Measurements from ENCODE around the gene PROX1. TPM values are rescaled to one million over a fixed set of nuclear protein-coding genes. Genes with fewer than 3 reads are reported as not detected.
A peak's percentile ranks its signal among the peaks of the same experiment; 100 is the strongest.

The PROX1 gene
- total RNA-seq, 1 experiment from 2014 or later: 19.9 TPM

DNA sequence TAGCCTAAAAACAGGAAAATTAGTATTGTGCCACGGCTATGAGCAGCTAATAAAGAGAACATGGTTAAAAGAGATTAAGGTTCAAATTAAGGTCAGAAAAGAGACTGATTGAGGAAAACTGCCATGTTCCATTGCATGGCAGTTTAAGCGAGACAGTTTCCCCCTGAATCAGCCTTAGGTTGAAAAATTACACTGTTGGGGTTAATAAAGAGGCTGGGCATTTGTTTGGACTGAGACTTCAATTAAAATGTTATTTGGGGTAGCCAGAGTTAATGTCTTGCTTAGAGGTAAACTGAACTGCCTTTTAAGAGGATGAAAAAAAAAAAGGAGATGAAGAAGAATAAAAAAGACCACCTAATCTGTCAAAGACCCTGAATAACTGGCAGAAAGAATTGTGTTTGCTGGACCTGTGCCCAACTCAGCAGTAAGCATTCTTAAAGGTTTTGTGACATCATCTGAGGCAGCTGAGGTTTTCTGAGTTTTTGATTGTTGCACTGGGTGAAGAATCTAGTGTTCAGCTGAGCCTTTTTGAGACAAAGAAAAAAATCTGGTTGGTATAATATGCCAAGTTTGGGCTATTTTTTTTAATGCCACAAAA is 17.7 kb upstream of the PROX1 start:
- H3K4me1 ChIP-seq: peaks cover 23% of the 10 kb centered on the region
- H3K9me3 ChIP-seq (replicated peaks): no peaks in the 10 kb centered on the region
- no peaks in the 10 kb centered on the region for H3K27me3 ChIP-seq
- peak overlapping the region; percentile 32; the same call in 1 of the 2 replicates for H3K27ac ChIP-seq
- no peak overlapping the region for H3K4me3 ChIP-seq
- peak; percentile 48 to 76 for DNase-seq
- no peaks in the 10 kb centered on the region for H3K36me3 ChIP-seq

DNA sequence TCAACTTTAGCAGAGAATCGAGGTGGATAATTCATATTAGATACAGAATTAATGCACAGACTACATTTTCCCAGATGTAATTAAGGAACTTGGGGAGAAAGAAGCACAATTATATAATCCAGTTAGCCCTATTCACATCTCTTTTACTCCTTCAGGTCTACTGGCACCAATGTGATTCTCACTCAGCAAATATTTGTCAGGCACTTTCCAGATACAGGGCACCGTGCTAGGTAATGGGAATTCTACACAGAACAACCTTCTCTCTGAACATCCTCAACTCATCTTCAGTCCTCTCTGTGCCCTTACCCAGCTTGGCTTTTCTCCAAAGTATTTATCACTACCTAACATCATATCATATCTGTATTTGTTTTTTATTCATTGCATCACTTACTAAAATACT is 15.6 kb upstream of the PROX1 start:
- no peaks in the 10 kb centered on the region for H3K9me3 ChIP-seq (replicated peaks)
- H3K27me3 ChIP-seq: no peaks in the 10 kb centered on the region
- H3K36me3 ChIP-seq: no peaks in the 10 kb centered on the region
- DNase-seq: no peak
- no peak overlapping the region for H3K27ac ChIP-seq
- peaks cover 23% of the 10 kb centered on the region for H3K4me1 ChIP-seq
- no peak overlapping the region for H3K4me3 ChIP-seq

DNA sequence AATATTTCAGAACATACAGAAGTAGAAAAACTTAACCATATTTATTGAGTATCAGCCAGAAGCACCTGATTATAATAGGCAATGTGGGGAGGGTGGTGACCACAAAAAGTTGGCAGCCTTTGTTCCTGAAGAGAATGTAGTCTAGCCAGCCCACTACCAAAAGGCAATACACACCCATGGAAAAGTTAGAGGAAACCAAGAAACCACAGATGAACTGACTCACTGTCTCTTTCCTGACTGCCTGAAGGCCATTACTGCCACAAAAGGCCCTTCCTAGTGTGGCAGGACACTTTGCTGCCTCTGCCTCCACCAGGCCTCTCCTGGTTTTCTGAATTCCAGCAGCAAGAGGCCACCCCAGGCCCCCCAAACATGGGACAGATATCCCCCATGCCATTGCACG is 14.6 kb upstream of the PROX1 start:
- DNase-seq: peak in 1 of 2 experiments; percentile 37
- Histone ChIP-seq H3K36me3 (no peaks in the 10 kb centered on the region), H3K27ac (no peak overlapping the region), H3K9me3 (replicated peaks) (no peaks in the 10 kb centered on the region), H3K4me3 (no peak overlapping the region), H3K27me3 (no peaks in the 10 kb centered on the region), H3K4me1 (peaks cover 23% of the 10 kb centered on the region)

DNA sequence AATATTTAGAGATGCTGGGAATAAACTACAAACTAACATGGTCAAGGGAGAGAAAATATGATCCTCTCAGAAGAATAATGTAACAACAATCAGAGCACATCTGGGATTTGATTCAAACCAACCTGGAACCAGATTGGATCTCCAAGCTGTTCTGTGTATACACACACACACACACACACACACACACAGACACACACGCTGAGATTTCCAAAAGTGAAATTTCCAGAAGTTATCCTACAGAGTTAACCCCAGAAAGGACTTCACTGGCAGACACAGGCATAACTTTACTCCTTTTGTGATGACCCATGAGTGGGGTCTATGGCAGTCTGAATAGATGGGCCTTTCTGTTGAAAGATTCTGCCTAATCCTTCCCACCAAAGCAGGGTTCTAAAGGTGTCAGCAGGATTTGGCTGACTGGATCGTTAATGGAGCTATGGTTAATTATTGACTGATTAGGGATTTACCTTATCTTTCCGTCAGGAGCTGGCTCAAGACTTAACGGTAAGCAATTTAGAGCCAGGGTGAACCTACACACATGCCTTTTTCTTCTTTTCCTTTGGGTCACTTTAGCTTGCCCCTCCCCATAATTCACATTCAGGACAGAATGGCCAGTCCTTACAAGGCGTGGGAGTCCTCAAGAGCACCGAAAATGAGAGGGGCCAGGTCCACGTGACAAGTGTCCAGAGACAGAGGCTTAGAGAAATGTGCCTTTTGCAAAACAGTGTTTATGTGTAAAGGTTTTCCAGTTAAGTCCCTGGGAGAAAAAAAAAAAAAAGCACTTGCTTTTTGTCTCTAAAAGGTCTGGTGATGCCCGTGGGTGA is 10.9 kb upstream of the PROX1 start:
- Histone ChIP-seq H3K36me3 (no peaks in the 10 kb centered on the region), H3K4me3 (no peak overlapping the region), H3K27ac (no peak overlapping the region), H3K9me3 (replicated peaks) (no peaks in the 10 kb centered on the region), H3K27me3 (no peaks in the 10 kb centered on the region), H3K4me1 (peaks cover 9% of the 10 kb centered on the region)
- DNase-seq: no peak

DNA sequence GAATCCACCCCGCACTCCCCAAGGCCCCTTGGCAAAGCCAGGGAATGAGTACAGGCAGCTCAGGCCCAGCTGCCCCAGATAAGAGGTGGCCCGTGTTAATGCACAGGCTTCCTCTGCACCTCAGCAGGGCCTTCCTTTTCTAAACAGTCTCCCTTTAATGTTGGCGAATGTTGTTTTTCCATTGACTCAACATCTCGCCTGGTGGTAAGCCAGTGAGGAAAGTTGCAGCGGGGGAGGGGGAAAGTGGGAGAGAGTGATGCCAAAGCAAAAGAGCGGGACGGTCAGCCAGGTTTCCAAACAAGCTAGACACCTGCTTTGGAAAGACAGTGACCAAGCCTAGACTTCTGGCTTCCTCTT is 10.3 kb upstream of the PROX1 start:
- no peak for DNase-seq
- no peaks in the 10 kb centered on the region for H3K27me3 ChIP-seq
- H3K36me3 ChIP-seq: no peaks in the 10 kb centered on the region

DNA sequence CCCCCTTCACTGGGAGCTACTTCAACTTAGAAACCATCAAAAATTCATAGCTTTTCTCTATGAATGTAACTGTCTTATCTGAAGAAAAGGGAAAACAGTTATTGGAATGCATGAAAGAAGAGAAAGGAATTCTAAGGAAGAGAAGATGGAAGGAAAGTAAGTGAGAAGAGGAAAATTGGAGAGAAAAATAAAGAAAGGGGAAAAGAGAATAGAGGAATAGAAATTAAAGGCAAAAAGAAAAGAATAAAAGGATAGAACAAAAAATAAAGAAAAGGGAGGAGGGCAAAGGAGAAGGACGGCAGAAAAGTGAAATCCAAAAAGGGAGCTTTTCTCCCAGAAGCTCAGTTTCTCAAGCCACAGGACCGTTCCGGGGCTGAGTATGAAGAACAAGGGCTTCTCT is 9.9 kb upstream of the PROX1 start:
- Histone ChIP-seq H3K36me3 (no peaks in the 10 kb centered on the region), H3K4me1 (peaks cover 8% of the 10 kb centered on the region), H3K27ac (no peak overlapping the region), H3K27me3 (no peaks in the 10 kb centered on the region), H3K9me3 (replicated peaks) (no peaks in the 10 kb centered on the region), H3K4me3 (no peak overlapping the region)
- DNase-seq: no peak

More for the DNA sequence above, 10.3 kb upstream of the PROX1 start:
- Histone ChIP-seq H3K4me3 (no peak overlapping the region), H3K9me3 (replicated peaks) (no peaks in the 10 kb centered on the region), H3K27ac (no peak overlapping the region), H3K4me1 (peaks cover 9% of the 10 kb centered on the region)

DNA sequence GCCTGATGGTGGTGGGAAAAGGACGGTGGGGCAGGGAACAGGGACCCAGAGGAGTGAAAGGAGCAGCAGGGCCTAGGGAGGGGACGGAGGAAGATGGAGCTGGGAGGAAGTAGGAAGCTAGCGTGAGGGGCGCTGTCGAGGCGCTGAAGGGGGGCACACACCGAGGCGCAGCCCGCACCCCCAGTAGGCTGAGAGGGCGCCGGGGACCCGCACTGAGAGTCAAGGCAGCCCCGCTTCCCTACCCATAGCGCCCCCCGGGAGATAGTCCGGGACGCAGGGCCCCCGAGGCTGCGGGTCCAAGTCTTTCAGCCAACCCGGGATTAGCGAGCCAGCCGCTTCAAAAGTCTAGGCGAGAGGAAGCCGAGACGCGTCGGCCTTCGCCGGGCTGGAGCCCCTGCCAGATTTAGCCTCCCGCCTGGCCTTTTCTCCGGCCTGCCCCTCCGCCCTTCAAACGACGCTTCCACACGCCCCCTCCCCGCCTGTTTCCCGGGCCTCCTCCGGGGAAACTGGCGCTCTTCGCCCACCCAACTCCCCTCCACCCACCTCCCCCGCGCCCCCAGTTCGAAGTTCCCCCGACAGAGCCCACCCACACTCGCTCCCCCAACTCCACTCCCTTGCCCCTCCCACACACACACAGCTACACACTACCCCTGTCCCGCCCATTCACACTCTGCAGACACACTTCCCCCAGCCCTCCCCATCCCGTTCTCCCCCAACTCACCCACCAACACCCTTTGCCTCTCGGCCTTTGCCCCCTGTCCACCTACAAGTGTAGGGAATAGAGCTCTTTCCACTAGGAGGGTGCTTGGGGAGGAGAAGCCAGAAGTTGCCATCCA is 7.8 kb upstream of the PROX1 start:
- no peaks in the 10 kb centered on the region for H3K36me3 ChIP-seq
- DNase-seq: no peak
- H3K27ac ChIP-seq: no peak overlapping the region
- H3K4me1 ChIP-seq: peaks cover 10% of the 10 kb centered on the region; the same call in 1 of the 2 replicates
- no peaks in the 10 kb centered on the region for H3K9me3 ChIP-seq (replicated peaks)
- H3K27me3 ChIP-seq: no peaks in the 10 kb centered on the region
- no peak overlapping the region for H3K4me3 ChIP-seq

DNA sequence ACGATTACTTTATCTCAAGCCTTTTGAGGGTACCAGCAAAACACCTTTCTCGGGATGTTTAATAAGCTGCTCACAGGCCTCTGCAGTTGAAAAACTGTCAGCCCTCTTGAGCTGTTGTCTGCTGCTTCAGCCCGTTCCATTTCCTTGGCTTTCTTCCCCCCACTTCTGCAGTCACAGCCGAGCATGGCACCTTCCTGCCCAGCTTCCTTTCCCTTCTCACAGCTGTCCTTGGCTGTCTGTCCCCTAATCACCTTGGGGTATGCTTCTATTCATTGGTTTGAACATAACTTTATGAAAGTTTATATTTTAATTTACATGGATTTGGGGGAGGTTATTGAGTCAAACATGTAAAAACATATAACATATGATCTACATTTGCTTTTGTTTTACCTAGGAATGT is 6.9 kb upstream of the PROX1 start:
- Histone ChIP-seq H3K27me3 (no peaks in the 10 kb centered on the region), H3K9me3 (replicated peaks) (no peaks in the 10 kb centered on the region), H3K4me1 (peaks cover 10% of the 10 kb centered on the region; the same call in 1 of the 2 replicates), H3K27ac (no peak overlapping the region), H3K4me3 (no peak overlapping the region), H3K36me3 (no peaks in the 10 kb centered on the region)
- DNase-seq: peak in 1 of 2 experiments; percentile 49

DNA sequence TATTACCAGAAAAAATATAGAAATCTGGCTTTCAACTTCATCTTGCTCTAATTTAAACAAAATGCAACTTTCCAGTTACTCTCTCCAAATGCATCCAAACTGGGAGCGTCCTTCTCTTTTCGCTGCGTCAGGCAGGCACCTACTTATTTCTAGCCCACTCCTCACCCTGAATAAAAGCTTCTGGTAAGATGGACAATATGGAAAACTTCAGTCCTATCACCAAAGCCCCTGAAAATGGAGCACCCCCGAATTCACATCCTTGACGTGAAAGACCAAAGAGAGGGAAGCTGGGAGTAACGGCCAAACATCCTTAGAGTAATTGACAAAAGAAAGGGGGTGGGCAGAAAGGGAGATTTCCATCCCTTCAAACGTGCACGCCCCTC is 5.5 kb upstream of the PROX1 start:
- DNase-seq: no peak
- Histone ChIP-seq H3K27me3 (no peaks in the 10 kb centered on the region), H3K36me3 (no peaks in the 10 kb centered on the region), H3K27ac (no peak overlapping the region), H3K9me3 (replicated peaks) (no peaks in the 10 kb centered on the region), H3K4me1 (peaks cover 10% of the 10 kb centered on the region; the same call in 1 of the 2 replicates), H3K4me3 (peak overlapping the region; percentile 56)

DNA sequence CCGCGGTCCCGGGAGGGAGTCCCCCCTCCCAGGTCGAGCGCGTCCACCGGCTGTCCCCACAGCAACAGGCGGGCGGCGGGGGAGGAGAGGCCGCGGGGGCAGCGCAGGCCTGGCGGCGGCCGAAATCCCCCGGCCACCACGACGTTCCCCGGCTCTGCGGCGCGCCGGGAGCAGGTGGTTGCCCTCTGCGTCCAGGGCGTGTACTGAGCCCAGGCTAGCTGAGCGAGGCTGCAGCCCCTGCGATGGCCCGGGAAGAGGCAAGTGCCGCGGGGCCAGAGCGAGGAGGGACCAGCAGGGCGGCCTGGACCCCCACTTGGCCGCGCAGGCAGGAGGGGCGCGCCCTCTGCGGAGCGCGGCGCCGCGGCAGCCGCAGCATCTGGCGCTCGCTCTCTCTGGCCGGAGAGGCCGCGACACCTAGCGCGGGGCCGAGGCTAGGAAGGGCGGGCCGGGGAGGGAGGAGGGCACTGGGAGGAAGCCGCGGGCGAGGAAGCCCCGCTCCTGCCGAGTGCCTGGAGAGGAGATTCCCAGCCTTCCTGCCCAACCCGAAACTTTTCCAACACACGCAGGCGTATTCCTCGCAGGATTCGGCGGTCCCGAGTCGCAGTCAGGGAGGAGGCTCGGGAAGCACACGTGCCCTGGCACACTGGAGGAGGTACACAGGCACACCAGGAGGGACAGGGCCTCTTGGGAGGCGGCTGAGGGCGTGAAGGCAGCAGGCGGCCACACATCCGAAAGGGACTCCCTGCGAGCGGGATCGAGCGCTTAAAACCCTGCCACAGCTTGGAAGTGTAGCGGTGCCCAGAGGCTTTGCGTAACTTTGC is 4.9 kb upstream of the PROX1 start:
- Histone ChIP-seq H3K4me3 (peak overlapping the region; percentile 56), H3K27ac (peak overlapping the region; percentile 8; the same call in 1 of the 2 replicates), H3K36me3 (no peaks in the 10 kb centered on the region), H3K4me1 (peaks cover 10% of the 10 kb centered on the region; the same call in 1 of the 2 replicates), H3K9me3 (replicated peaks) (no peaks in the 10 kb centered on the region), H3K27me3 (no peaks in the 10 kb centered on the region)
- DNase-seq: peak in 1 of 2 experiments; percentile 42

DNA sequence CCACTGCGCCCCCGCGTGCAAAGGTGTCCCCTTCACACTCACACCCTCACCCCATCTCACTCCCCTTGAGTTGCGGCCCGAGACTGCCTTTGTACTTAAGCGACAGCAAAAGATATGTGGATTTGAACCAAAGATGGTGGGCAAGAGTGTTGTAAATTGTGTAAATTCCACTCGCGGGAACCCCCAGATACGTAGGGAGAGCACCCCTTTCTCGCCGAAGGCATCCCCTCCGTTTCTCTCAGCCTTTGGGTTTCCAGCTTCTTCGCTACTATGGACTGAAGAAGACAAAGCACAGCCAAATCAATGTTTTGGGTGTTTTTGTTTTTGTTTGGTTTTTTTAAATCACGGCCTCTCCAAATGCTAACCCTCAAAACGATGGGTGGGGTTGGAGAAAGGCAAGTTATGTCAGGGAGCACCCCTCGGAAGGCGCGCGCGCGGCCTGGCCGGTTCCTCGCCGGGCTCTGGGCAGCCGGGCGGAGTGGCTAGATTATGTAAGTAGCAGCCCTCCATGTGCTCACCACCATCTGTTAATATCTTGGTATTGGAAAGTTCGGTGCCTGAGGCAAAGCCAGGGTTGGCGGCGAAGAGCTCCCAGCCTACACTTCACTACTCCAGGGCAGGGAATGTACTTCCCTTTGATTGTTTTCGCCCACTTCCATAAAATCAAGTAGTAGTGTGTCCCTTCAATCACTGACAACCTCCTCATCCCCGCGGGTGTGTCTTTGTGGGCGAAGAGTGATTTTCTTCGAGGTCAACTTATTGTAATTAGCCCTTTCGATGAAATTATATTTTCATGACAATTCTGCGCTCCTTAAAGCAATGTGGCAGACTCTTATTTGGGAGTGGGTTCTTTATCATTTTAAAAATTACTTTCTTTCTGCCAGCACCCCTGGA is 4.0 kb upstream of the PROX1 start:
- H3K4me3 ChIP-seq: peak overlapping the region; percentile 56
- H3K36me3 ChIP-seq: no peaks in the 10 kb centered on the region
- H3K9me3 ChIP-seq (replicated peaks): no peaks in the 10 kb centered on the region
- H3K27me3 ChIP-seq: no peaks in the 10 kb centered on the region
- H3K4me1 ChIP-seq: peaks cover 10% of the 10 kb centered on the region; the same call in 1 of the 2 replicates
- peak in 1 of 2 experiments; percentile 52 for DNase-seq
- peak overlapping the region; percentile 8; the same call in 1 of the 2 replicates for H3K27ac ChIP-seq

DNA sequence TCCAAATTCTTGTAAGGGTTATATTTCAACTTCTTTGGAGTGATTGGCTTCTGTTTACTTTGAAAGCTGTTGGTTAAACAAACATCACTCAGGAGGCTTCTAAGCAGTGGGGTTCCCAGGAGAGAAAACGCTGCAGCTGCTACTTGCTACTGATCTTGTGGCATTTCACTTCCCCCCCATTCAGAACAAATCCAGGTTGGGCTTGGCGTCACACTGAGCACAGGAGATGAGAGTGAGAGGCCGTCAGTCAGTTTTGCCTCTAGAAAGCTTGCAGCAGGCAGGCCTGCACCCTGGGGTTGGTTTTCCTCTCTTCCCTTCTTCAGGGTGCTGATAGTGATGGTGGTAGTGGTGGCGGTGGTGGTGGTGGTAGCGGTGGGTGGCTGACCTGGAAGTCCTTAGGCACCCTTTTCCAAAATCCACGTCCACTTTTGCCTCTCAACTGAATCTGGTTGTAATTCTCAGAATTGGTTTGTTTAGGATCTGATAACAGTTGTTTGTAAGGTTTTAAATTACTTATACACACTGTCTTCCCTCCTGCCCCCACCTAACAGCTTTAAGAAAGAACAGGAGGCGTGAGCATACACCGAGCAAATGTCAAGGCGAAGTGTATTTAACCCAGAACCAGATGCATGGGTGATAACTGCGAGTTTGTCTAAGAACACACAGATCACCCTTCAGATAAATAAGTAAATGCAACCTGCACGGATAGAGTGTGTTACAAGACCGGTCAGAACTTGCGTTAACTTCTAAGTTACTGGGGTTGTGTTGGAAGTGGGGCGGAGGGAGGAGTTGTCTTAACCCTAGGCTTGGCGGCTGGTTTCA is 3.2 kb upstream of the PROX1 start:
- Histone ChIP-seq H3K27me3 (no peaks in the 10 kb centered on the region), H3K27ac (no peak overlapping the region; the same call in 1 of the 2 replicates), H3K36me3 (no peaks in the 10 kb centered on the region)

More for the DNA sequence above, 3.2 kb upstream of the PROX1 start:
- peak overlapping the region; percentile 56; the same call in 1 of the 2 replicates for H3K4me3 ChIP-seq
- peaks cover 10% of the 10 kb centered on the region; the same call in 1 of the 2 replicates for H3K4me1 ChIP-seq
- DNase-seq: peak; percentile 67 to 79
- H3K9me3 ChIP-seq (replicated peaks): no peaks in the 10 kb centered on the region
